ENCODE results near the gene DOCK10. TPM values are rescaled to one million over a fixed set of nuclear protein-coding genes. Genes with fewer than 3 reads are reported as not detected.

Gene DOCK10
- total and polyA plus RNA-seq, 2 donors (not counting 1 experiment from before 2014, with no cell fraction given), result 20.8 to 26.3 TPM

DNA sequence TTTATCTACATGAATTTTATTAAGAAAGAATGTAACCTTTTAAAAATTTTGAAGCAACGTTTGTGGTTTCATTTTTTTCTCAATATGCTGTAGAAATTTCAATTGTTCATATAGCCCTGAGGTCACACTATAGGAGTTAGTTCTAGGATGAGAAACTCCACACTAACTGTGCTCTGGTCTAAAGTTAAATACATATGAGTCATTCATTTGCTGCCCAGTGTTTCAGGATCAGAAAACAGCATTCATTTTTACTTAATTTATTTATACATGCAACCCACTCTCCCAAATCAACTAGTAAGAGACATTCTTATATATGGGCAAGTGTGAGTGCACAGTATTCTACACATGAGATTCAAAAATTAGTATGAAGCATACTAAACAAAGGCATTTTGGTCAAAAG, 137.9 kb downstream of the DOCK10 start:
- H2AFZ ChIP-seq (ENCODE audit: low read length), result no peak overlapping the region
- no peaks in the 10 kb centered on the region for H3K4me1 ChIP-seq (ENCODE audit: control insufficient read depth, extremely low read depth, insufficient read depth, low read length)
- no peak overlapping the region for H3K4me3 ChIP-seq (replicated peaks in 1 of 4; ENCODE audit: control extremely low read depth in 1 of 4, insufficient read depth in 1 of 4, low read depth in 3 of 4, low read length in 4 of 4)
- peak; percentile 49 to 54 for DNase-seq (ENCODE audit: low read depth in 2 of 2)
- no peak overlapping the region for H3K4me2 ChIP-seq (ENCODE audit: extremely low read depth, insufficient read depth, low read length)
- no peaks in the 10 kb centered on the region for H3K27me3 ChIP-seq (ENCODE audit: control insufficient read depth, insufficient read depth, low read length)
- no peak for TF ChIP-seq EZH2 (IDR thresholded peaks at IDR 0.05; ENCODE audit: low read length, missing control alignments)
- no peak overlapping the region for H3K27ac ChIP-seq (ENCODE audit: insufficient read depth, low read length)
- no peaks in the 10 kb centered on the region for H4K20me1 ChIP-seq (ENCODE audit: control insufficient read depth, extremely low read depth, insufficient read depth, low read length)
- no peaks in the 10 kb centered on the region for H3K9me3 ChIP-seq (ENCODE audit: control insufficient read depth, insufficient read depth, low read depth, low read length)
- H3K36me3 ChIP-seq (ENCODE audit: control insufficient read depth, insufficient read depth, low read length), result no peaks in the 10 kb centered on the region
- no peaks in the 10 kb centered on the region for H3K79me2 ChIP-seq (ENCODE audit: control insufficient read depth, insufficient read depth, low read length)
- H3K9ac ChIP-seq (ENCODE audit: insufficient read depth, low read length), result no peak overlapping the region

DNA sequence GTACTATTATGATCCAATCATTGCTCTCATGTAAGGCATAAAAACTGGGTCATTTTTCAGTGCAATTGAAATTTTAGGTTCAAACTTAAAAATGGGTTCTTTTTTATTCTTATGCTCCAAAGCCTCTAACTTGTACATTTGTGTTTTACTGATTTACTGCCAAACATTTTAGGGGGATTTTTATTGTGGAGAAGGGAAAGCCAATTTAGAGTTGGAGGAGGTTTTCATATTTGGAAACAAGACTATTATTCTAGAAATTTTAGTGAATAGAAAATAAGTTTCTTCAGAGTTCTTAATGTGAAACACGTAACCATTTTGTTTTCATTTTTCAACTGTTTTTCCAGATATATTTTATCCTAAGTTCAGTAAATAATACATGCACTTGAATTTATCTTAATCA, 138.6 kb downstream of the DOCK10 start:
- H2AFZ ChIP-seq (ENCODE audit: low read length), result no peak overlapping the region
- no peak for DNase-seq (ENCODE audit: low read depth in 2 of 2)
- no peak overlapping the region for H3K9ac ChIP-seq (ENCODE audit: insufficient read depth, low read length)
- H4K20me1 ChIP-seq (ENCODE audit: control insufficient read depth, extremely low read depth, insufficient read depth, low read length), result no peaks in the 10 kb centered on the region
- H3K4me1 ChIP-seq (ENCODE audit: control insufficient read depth, extremely low read depth, insufficient read depth, low read length), result no peaks in the 10 kb centered on the region
- H3K9me3 ChIP-seq (ENCODE audit: control insufficient read depth, insufficient read depth, low read depth, low read length), result no peaks in the 10 kb centered on the region
- no peaks in the 10 kb centered on the region for H3K36me3 ChIP-seq (ENCODE audit: control insufficient read depth, insufficient read depth, low read length)
- H3K27me3 ChIP-seq (ENCODE audit: control insufficient read depth, insufficient read depth, low read length), result no peaks in the 10 kb centered on the region
- TF ChIP-seq, protein P1, sequence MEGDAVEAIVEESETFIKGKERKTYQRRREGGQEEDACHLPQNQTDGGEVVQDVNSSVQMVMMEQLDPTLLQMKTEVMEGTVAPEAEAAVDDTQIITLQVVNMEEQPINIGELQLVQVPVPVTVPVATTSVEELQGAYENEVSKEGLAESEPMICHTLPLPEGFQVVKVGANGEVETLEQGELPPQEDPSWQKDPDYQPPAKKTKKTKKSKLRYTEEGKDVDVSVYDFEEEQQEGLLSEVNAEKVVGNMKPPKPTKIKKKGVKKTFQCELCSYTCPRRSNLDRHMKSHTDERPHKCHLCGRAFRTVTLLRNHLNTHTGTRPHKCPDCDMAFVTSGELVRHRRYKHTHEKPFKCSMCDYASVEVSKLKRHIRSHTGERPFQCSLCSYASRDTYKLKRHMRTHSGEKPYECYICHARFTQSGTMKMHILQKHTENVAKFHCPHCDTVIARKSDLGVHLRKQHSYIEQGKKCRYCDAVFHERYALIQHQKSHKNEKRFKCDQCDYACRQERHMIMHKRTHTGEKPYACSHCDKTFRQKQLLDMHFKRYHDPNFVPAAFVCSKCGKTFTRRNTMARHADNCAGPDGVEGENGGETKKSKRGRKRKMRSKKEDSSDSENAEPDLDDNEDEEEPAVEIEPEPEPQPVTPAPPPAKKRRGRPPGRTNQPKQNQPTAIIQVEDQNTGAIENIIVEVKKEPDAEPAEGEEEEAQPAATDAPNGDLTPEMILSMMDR (conservative IDR thresholded peaks at IDR 0.05 in 1 of 2, IDR thresholded peaks at IDR 0.05 in 1 of 2; ENCODE audit: low read depth in 1 of 2, low read length in 2 of 2), result no peak
- TF ChIP-seq EZH2 (IDR thresholded peaks at IDR 0.05; ENCODE audit: low read length, missing control alignments), result no peak
- H3K79me2 ChIP-seq (ENCODE audit: control insufficient read depth, insufficient read depth, low read length), result no peaks in the 10 kb centered on the region
- no peak overlapping the region for H3K4me3 ChIP-seq (replicated peaks in 1 of 4; ENCODE audit: control extremely low read depth in 1 of 4, insufficient read depth in 1 of 4, low read depth in 3 of 4, low read length in 4 of 4)
- H3K27ac ChIP-seq (ENCODE audit: insufficient read depth, low read length), result no peak overlapping the region
- H3K4me2 ChIP-seq (ENCODE audit: extremely low read depth, insufficient read depth, low read length), result no peak overlapping the region

DNA sequence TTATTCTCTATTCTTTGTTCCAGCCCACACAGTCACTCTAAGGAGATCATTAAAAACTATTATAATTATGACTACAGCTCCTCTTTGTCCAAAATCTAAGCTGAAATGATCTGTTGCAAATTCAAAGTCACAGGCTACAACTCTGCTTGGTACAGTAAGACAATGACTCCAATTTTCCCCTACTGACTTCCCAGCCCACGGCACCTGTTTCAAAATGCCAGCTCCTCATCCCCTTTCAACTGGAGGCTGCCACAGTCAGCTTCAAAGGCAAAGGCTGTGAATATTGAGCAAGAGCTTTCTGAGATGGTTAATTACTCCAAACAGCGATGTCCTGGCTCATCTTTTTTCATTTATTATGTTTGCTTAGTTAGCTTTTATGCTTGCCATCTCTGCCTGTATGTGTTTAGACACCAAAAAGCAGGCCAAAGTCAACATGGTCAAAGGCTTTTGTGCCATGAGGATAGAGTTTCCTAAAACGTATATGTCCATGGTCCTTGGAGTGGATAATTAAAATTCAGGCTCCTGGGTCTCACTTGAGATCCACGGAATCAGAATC, 141.1 kb downstream of the DOCK10 start:
- Histone ChIP-seq H3K4me3 (replicated peaks in 1 of 4; ENCODE audit: control extremely low read depth in 1 of 4, insufficient read depth in 1 of 4, low read depth in 3 of 4, low read length in 4 of 4) (no peak overlapping the region), H3K4me1 (ENCODE audit: control insufficient read depth, extremely low read depth, insufficient read depth, low read length) (no peaks in the 10 kb centered on the region), H3K27ac (ENCODE audit: insufficient read depth, low read length) (no peak overlapping the region), H4K20me1 (ENCODE audit: control insufficient read depth, extremely low read depth, insufficient read depth, low read length) (no peaks in the 10 kb centered on the region), H3K9me3 (ENCODE audit: control insufficient read depth, insufficient read depth, low read depth, low read length) (no peaks in the 10 kb centered on the region), H3K36me3 (ENCODE audit: control insufficient read depth, insufficient read depth, low read length) (no peaks in the 10 kb centered on the region), H3K27me3 (ENCODE audit: control insufficient read depth, insufficient read depth, low read length) (no peaks in the 10 kb centered on the region), H3K4me2 (ENCODE audit: extremely low read depth, insufficient read depth, low read length) (no peak overlapping the region), H3K9ac (ENCODE audit: insufficient read depth, low read length) (no peak overlapping the region), H2AFZ (ENCODE audit: low read length) (no peak overlapping the region), H3K79me2 (ENCODE audit: control insufficient read depth, insufficient read depth, low read length) (no peaks in the 10 kb centered on the region)
- TF ChIP-seq, protein P1 (conservative IDR thresholded peaks at IDR 0.05 in 1 of 2, IDR thresholded peaks at IDR 0.05 in 1 of 2; ENCODE audit: low read depth in 1 of 2, low read length in 2 of 2), result no peak
- no peak for TF ChIP-seq EZH2 (IDR thresholded peaks at IDR 0.05; ENCODE audit: low read length, missing control alignments)
- DNase-seq (ENCODE audit: low read depth in 2 of 2), result no peak
